Sigmoid colon (tissue), 3 donors: ENCODE results near the gene STX12.

Experiments used
- CTCF ChIP-seq, 4 experiments: fragments of 450-650 bp in 3 of 4; fragments of 200-600 bp in 1 of 4; IDR thresholded peaks; one replicate each; pipeline ENCODE4 v1.5.1; 2016 to 2019; ENCODE audit warnings: antibody characterized with exemption in 4 of 4, mild to moderate bottlenecking in 3 of 4, moderate library complexity in 2 of 4
- POLR2A ChIP-seq, 2 donors: fragments of 450-650 bp; IDR thresholded peaks; one replicate each; pipeline ENCODE4 v1.6.1; 2016; ENCODE audit warnings: antibody characterized with exemption in 2 of 2, mild to moderate bottlenecking in 2 of 2, moderate library complexity in 2 of 2

GRCh38 chr1:27858949-27859576 is 86.0 kb downstream of the STX12 start:
- TF ChIP-seq CTCF (IDR thresholded peaks at IDR 0.05) = no peak
- TF ChIP-seq POLR2A (IDR thresholded peaks at IDR 0.05) = no peak
